HAP-1 (cell line): Measurements from ENCODE around the gene TMC2.
"Not testable (repeated sequence)": the region's sequence is repeated elsewhere in the genome, so short reads cannot be mapped to it uniquely, and the experiment has no call there.

Source experiments
- DNase-seq, 2 experiments: peaks; one replicate each; pipeline ENCODE4 v3.0.0-alpha.2; 2016 to 2020; ENCODE audit warnings: low spot score in 2 of 2
- H3K27me3 ChIP-seq: fragments of 250-450 bp; sonication (Bioruptor Pico); 2 replicates; pipeline ENCODE4 v1.5.1; 2020; ENCODE audit warnings: low read depth, mild to moderate bottlenecking, moderate library complexity
- H3K36me3 ChIP-seq: fragments of 250-450 bp; sonication (Bioruptor Pico); replicated peaks from 2 replicates; pipeline ENCODE4 v1.5.1; 2020; ENCODE audit warnings: mild to moderate bottlenecking
- H3K4me1 ChIP-seq: fragments of 250-450 bp; sonication (Bioruptor Pico); 2 replicates; pipeline ENCODE4 v1.5.1; 2020; ENCODE audit warnings: mild to moderate bottlenecking
- H3K4me3 ChIP-seq: fragments of 250-450 bp; sonication (Bioruptor Pico); 2 replicates; pipeline ENCODE4 v1.5.1; 2020; ENCODE audit warnings: mild to moderate bottlenecking, moderate library complexity
- H3K9me3 ChIP-seq: fragments of 250-450 bp; sonication (Bioruptor Pico); 2 replicates; pipeline ENCODE4 v1.5.1; 2020; ENCODE audit warnings: mild to moderate bottlenecking, moderate library complexity
- in situ Hi-C: fragments of 300-500 bp; cut with MboI; formaldehyde crosslinking; loops from 3 replicates; pipeline ENCODE4 v1.14.3; 2020; ENCODE audit warnings: low sequenced_read_pairs, inconsistent platforms, mixed read lengths

TMC2 gene

DNA sequence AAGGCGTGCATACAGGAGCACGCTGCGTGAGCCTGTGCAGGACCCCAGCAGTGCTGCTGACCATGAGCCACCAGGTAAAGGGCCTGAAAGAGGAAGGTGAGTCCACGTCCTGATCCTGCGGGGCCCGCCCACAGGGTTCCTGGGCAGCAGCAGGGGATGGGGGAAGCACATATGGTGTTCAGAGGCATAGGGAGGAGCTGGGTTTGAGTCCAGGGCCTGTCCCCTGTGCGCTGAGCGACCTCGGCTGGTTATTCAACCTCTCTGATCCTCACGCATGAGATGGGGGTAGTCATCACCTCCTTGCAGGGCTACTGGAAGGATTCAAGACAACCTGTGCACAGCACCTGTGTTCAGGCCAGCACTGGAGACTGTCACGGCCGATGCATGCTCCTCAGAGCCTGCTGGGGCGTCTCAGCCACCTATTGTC, at the start of gene TMC2:
TMC2 (plus strand) TSS at position 14 of the 427 bp plus-strand sequence; CDS start at position 63, 49 bp downstream.
- Histone ChIP-seq H3K4me1 (no peaks in the 10 kb centered on the region), H3K27me3 (peaks cover 3% of the 10 kb centered on the region; the same call in 1 of the 2 replicates), H3K9me3 (no peaks in the 10 kb centered on the region), H3K4me3 (no peak within 1 kb of the TSS), H3K36me3 (no peaks in the 10 kb centered on the region)
- DNase-seq: no peak
- in situ Hi-C loops: no loop called here

GRCh38 chr20:2502808-2503384, 33.5 kb upstream of the TMC2 start:
- H3K4me1 ChIP-seq, DNase-seq, H3K9me3 ChIP-seq, H3K27me3 ChIP-seq, in situ Hi-C loops, H3K4me3 ChIP-seq: not testable (repeated sequence)
- peaks cover 17% of the 10 kb centered on the region for H3K36me3 ChIP-seq

DNA sequence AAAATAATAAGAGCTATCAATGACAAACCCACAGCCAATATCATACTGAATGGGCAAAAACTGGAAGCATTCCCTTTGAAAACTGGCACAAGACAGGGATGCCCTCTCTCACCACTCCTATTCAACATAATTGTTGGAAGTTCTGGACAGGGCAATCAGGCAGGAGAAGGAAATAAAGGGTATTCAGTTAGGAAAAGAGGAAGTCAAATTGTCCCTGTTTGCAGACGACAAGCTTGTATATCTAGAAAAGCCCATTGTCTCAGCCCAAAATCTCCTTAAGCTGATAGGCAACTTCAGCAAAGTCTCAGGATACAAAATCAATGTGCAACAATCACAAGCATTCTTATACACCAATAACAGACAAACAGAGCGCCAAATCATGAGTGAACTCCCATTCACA, 31.6 kb upstream of the TMC2 start:
- H3K4me3 ChIP-seq, H3K9me3 ChIP-seq, in situ Hi-C loops, H3K27me3 ChIP-seq, DNase-seq, H3K4me1 ChIP-seq, H3K36me3 ChIP-seq: not testable (repeated sequence)

DNA sequence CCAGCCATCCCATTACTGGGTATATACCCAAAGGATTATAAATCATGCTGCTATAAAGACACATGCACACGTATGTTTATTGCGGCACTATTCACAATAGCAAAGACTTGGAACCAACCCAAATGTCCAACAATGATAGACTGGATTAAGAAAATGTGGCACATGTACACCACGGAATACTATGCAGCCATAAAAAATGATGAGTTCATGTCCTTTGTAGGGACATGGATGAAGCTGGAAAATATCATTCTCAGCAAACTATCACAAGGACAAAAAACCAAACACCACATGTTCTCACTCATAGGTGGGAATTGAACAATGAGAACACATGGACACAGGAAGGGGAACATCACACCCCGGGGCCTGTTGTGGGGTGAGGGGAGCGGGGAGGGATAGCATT, 29.9 kb upstream of the TMC2 start:
- H3K27me3 ChIP-seq, H3K36me3 ChIP-seq, in situ Hi-C loops, H3K4me3 ChIP-seq, H3K4me1 ChIP-seq, DNase-seq, H3K9me3 ChIP-seq: not testable (repeated sequence)

- Histone ChIP-seq H3K27me3 (no peaks in the 10 kb centered on the region), H3K9me3 (no peaks in the 10 kb centered on the region; the same call in none of the 2 replicates), H3K36me3 (no peaks in the 10 kb centered on the region), H3K4me3 (peak overlapping the region; percentile 82), H3K4me1 (peaks cover 4% of the 10 kb centered on the region; the same call in 1 of the 2 replicates)
- no peak for DNase-seq
- in situ Hi-C loops: no loop called here
Measured at GRCh38 chr20:2507464-2507863, 28.9 kb upstream of the TMC2 start.

- H3K36me3 ChIP-seq: no peaks in the 10 kb centered on the region
- H3K27me3 ChIP-seq: no peaks in the 10 kb centered on the region
- peak overlapping the region; percentile 82 for H3K4me3 ChIP-seq
- DNase-seq: no peak
- H3K4me1 ChIP-seq: peaks cover 4% of the 10 kb centered on the region; the same call in 1 of the 2 replicates
- in situ Hi-C loops: no loop called here
- no peaks in the 10 kb centered on the region; the same call in none of the 2 replicates for H3K9me3 ChIP-seq
Measured at GRCh38 chr20:2507875-2508630, 28.3 kb upstream of the TMC2 start.

DNA sequence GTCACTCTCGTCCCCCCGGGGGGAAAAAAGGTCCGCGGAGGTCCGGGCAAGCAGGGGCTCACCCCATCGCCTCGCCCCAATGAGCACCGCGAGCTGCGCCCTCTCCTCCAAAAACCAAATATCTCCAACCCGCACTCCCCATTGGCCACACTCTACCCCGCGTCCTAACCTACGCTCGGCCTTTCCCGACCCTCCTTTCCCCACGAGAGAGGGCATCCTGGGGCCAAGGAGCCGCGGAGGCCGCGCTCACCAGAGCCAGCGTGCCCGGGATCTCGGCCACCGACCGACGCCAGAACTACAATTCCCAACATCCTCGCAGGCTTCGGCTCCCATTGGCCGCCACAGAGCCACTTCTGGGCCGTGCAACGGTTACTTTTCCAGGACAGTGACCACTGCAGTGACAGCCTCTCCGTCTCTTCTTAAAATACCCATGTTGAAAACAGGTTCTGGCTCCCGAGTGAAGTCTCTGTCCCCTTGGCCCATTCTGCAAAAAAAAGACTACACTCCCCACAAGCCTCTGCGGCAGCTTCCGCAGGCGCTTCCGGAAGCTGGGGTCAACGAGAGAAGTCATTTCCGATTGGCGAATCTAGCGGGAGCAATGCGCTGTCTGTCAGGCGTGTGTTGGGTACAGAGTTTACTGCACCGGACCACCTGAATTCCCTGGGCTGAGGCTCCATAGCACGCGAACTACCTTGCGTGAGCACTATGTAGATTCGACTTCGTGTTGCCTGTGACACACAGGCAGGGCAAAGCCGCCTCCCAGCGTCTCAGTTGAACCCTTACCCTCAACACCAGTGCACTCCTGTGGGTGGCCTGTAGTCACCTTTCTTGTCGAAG, 27.5 kb upstream of the TMC2 start, which contains the start of gene ZNF343:
ZNF343 (minus strand) TSS at position 285 of the 837 bp plus-strand sequence. CDS start 15,020 bp downstream, outside the sequence.
- H3K9me3 ChIP-seq: no peaks in the 10 kb centered on the region; the same call in none of the 2 replicates
- peak; percentile 82 for DNase-seq
- no peaks in the 10 kb centered on the region for H3K36me3 ChIP-seq
- in situ Hi-C loops: no loop called here
- peaks cover 4% of the 10 kb centered on the region; the same call in 1 of the 2 replicates for H3K4me1 ChIP-seq
- H3K4me3 ChIP-seq: peak within 1 kb of the TSS; percentile 82
- no peaks in the 10 kb centered on the region for H3K27me3 ChIP-seq

- Histone ChIP-seq H3K9me3 (no peaks in the 10 kb centered on the region; the same call in none of the 2 replicates), H3K4me1 (peaks cover 4% of the 10 kb centered on the region; the same call in 1 of the 2 replicates), H3K27me3 (no peaks in the 10 kb centered on the region), H3K4me3 (peak overlapping the region; percentile 82), H3K36me3 (no peaks in the 10 kb centered on the region)
- in situ Hi-C loops: no loop called here
- DNase-seq: no peak
Measured at GRCh38 chr20:2509468-2509781, 26.9 kb upstream of the TMC2 start.

DNA sequence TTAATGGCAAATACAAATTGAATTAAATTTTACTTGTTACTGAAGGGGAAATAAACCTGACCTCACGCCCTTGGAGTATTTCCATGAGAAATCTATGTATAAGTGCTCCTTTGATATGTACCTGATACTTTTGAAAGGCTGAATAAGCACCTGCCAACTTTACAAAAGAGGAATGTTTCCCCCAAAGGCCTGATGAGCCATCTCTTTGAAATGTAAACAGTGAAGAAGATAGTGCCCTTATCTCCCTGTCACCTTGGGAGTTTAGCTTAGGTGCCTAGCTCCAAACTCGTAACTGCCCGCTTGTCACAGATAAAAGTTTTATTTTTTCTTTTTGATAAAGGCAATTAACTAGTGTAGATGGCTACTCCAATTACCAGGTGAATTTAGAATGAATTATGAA, 26.6 kb upstream of the TMC2 start:
- DNase-seq: no peak
- Histone ChIP-seq H3K9me3 (no peaks in the 10 kb centered on the region; the same call in none of the 2 replicates), H3K27me3 (no peaks in the 10 kb centered on the region), H3K4me1 (peaks cover 4% of the 10 kb centered on the region; the same call in 1 of the 2 replicates), H3K4me3 (peak overlapping the region; percentile 82; the same call in 1 of the 2 replicates), H3K36me3 (no peaks in the 10 kb centered on the region)
- in situ Hi-C loops: no loop called here

GRCh38 chr20:2515203-2515602, 21.2 kb upstream of the TMC2 start:
- Histone ChIP-seq H3K27me3 (no peaks in the 10 kb centered on the region), H3K4me1 (no peaks in the 10 kb centered on the region), H3K9me3 (no peaks in the 10 kb centered on the region), H3K4me3 (no peak overlapping the region), H3K36me3 (no peaks in the 10 kb centered on the region)
- in situ Hi-C loops: no loop called here
- no peak for DNase-seq

DNA sequence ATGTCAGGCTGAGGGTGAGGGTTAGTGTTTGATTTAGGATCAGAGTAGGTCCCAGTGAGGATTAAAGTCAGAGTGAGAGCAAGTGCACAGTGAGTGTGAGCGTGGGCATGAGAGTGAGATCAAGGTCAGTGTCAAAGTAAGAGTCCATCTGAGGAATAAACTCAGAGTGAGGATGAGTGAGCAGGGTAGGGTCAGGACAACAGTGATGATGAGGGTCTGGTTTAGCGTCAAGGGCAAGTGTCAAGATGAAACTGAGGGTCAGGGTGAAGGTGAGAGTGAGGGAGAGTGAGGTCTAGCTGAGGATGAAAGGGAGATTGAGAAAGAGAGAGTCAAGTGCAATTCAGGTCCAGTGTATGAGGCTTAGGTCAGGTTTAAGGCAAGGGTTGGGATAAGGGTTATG, 20.0 kb upstream of the TMC2 start:
- H3K9me3 ChIP-seq: no peaks in the 10 kb centered on the region
- no peak overlapping the region for H3K4me3 ChIP-seq
- in situ Hi-C loops: no loop called here

GRCh38 chr20:2518096-2518495, 18.3 kb upstream of the TMC2 start:
- no peaks in the 10 kb centered on the region for H3K27me3 ChIP-seq
- H3K4me1 ChIP-seq: 0 out of 2 replicates have a peak, but pooled peaks cover 3% of the 10 kb centered on the region
- in situ Hi-C loops: no loop called here
- no peaks in the 10 kb centered on the region for H3K36me3 ChIP-seq
- H3K4me3 ChIP-seq: no peak overlapping the region
- no peak for DNase-seq
- H3K9me3 ChIP-seq: no peaks in the 10 kb centered on the region

More for the DNA sequence above, 20.0 kb upstream of the TMC2 start:
- H3K36me3 ChIP-seq: no peaks in the 10 kb centered on the region
- H3K27me3 ChIP-seq: no peaks in the 10 kb centered on the region
- 0 out of 2 replicates have a peak, but pooled peaks cover 1% of the 10 kb centered on the region for H3K4me1 ChIP-seq
- DNase-seq: no peak

GRCh38 chr20:2518558-2518957, 17.8 kb upstream of the TMC2 start:
- Histone ChIP-seq H3K9me3 (no peaks in the 10 kb centered on the region), H3K4me3 (no peak overlapping the region), H3K27me3 (no peaks in the 10 kb centered on the region), H3K4me1 (0 out of 2 replicates have a peak, but pooled peaks cover 3% of the 10 kb centered on the region), H3K36me3 (no peaks in the 10 kb centered on the region)
- DNase-seq: no peak
- in situ Hi-C loops: no loop called here
